Omental fat pad (tissue), 4 donors: ENCODE results near the gene UPF1. TPM values are rescaled to one million over a fixed set of nuclear protein-coding genes. Genes with fewer than 3 reads are reported as not detected.

ENCODE experiments used
- ATAC-seq: fragments of 150-250 bp; one replicate; pipeline ENCODE4 v1.9.1; 2016; ENCODE audit warnings: mild to moderate bottlenecking, moderate library complexity; ENCODE audit not compliant: low FRiP score
- DNase-seq: peaks from one replicate; pipeline ENCODE4 v3.0.0-alpha.2; 2019; ENCODE audit warnings: low spot score
- CTCF ChIP-seq, 3 donors: fragments of 450-650 bp; IDR thresholded peaks; one replicate each; pipeline ENCODE4 v1.5.1; 2016 to 2017; ENCODE audit warnings: antibody characterized with exemption in 3 of 3, mild to moderate bottlenecking in 3 of 3, moderate library complexity in 2 of 3
- total RNA-seq, 4 donors: library from RNA; depleted of rRNA; stranded (reverse); fragments of >200 nt; gene quantifications; one replicate each; pipeline ENCODE4 v1.1.0, GENCODE V29; 2016

Gene UPF1
- total RNA-seq, 4 donors from 2014 or later = 67.3 to 113 (median 96.0) TPM

DNA sequence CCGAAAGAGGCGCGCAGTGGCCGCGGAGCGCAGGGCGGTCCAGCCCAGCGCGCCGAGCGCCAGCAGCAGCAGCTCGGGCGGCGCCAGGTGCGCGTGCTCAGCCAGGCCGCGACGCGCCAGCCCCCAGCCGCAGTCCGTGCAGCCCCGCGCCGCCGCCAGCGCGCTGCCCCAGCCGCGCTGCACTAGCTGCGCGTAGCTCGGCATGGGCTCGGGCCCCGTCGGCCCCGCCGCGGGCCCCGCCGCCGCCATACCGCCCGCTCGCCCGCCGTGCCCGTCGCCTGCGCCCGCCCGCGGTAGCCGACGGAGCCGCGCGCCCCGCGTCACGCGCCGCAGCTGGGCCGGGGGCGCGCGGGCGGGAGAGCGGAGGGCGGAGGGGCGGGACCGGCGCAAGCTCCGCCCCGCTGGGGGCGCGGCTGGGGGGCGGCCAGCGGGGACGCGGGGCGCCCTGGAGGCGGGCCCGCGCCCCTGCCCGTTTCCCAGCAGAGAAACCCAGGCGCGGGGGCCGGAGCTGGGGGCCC, 64.1 kb downstream of the UPF1 start, which contains the start of gene CERS1:
TSS of gene CERS1 (minus strand) at position 335 of the 518 bp plus-strand sequence. CDS start at position 249, 86 bp downstream.
- TF ChIP-seq CTCF (IDR thresholded peaks at IDR 0.05) = no peak
- DNase-seq (no peak), ATAC-seq (no peak)

GRCh38 chr19:18896421-18896841, 64.7 kb downstream of the UPF1 start:
- no peak for ATAC-seq
- TF ChIP-seq CTCF (IDR thresholded peaks at IDR 0.05) = no peak
- no peak for DNase-seq

DNA sequence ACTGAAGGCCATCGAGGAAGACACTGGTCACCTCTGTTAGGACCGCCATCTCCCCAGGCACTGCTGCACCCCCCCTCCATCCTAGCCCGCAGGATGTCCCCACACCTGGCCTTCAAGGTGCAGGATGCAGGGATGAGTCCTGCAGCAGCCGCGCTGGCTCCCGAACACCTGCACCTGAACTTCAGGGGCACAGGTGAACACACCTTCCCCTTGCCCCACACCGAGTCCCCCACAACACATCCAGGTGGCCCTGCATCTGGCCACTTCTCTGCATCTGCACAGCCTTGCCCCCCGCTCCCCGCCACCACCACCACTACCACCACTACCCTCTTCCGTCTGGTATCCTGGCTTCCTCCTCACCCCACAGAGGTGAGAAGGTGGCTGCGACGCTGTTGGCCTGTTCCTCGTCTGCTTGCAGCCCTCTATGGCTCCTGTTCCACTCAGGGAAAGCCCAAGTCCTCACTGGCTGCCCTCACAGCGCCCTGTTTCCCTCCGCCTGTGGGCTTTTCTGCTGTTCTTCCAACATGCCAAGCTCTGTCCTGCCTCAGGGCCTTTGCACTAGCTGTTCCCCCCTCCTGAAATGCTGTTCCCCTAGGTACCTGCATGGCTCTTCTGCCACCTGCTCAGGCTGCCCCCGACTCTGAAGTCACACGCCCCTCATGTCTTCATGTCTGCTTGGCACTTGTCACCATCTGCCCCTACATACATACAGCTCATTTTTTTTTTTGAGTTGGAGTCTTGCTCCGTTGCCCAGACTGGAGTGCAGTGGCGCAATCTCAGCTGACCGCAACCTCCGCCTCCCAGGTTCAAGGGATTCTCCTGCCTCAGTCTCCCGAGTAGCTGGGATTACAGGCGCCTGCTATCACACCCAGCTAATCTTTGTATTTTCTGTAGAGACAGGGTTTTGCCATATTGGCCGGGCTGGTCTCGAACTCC, 65.6 kb downstream of the UPF1 start:
- ATAC-seq = no peak
- no peak for DNase-seq
- no peak for TF ChIP-seq CTCF (IDR thresholded peaks at IDR 0.05)

DNA sequence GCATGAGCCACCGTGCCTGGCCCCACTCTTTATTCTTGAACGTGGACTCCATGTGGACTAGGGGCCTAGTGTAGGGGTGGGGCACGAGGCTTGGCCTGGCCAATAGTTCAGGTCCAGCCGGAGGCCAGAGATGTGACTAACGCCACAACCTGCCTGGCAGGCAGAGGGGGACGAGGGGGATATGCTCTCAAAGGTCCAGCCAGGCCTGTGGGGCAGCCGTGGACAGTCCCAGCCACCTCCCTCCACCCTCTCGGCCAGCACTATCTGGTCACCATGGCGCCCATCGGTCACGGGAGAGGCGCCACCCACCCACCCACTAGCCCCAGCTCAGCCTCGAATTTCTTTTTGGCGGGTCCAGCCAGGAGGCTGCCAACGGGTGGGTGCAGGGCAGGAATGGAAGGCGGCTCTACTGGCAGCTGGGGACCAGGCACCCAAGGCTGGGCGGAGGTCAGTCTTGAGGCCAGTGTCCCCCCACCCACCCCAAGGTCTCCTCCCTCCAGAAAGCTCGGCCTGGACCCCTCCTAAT, 66.4 kb downstream of the UPF1 start:
- ATAC-seq = no peak

GRCh38 chr19:18898607-18899408, 67.0 kb downstream of the UPF1 start:
- ATAC-seq (no peak), DNase-seq (no peak)
- no peak for TF ChIP-seq CTCF (IDR thresholded peaks at IDR 0.05)

More for the DNA sequence above, 66.4 kb downstream of the UPF1 start:
- DNase-seq = no peak
- no peak for TF ChIP-seq CTCF (IDR thresholded peaks at IDR 0.05)

DNA sequence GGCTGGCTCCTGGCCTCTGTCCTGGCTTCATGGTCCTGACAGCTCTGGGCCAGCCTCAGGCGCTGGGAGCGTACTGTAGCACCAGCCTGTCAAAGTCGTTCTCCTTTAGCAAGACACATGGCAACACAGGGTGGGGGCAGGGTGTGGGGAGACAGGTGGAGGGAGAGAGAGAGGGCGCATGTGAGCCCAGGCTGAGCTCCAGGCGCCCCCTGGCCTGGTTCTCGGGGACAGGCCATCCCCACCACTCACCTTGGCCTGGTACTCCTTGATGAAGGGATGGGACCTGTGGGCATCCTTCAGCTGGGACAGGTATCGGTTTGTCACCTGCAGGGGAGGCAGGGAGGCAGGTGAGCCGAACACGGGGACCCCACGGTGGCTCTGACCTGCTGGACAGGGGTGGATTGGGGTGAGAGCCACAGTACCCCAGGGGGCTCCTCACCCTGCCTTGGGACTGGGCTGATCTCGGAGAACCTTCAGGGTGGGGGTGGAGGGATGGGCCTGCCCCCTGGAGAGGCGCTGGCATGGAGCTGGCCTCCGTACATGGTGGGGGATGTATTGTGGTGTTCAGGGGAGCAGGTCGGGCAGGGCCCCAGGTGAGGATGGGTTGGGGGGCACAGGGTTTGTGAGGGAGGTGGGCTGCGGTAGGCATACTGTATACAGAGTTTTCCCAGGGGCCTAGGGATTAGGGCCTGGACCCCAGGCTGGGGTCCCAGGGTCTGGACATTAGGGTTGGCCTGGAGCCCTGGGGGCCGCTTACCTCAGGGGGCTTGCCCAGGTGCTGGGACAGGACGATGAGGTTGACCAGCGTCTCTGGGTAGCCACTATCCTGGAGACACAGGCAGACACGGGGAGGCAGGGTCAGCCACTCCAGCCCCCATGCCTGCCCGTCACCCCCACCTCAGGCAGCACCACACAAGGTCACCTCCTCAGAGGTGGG, 68.1 kb downstream of the UPF1 start:
- TF ChIP-seq CTCF (IDR thresholded peaks at IDR 0.05) = no peak
- ATAC-seq = no peak
- no peak for DNase-seq
